IMR-90 (cell line): ENCODE measurements around the gene NCKAP5L. TPM values are rescaled to one million over a fixed set of nuclear protein-coding genes. Genes with fewer than 3 reads are reported as not detected.

ENCODE experiments used
- ATAC-seq: fragments of 200-7000 bp; cut with Tn5 transposase; 2 replicates; pipeline ENCODE4 v1.9.1; 2020; ENCODE audit warnings: low read depth, mild to moderate bottlenecking, moderate library complexity
- BruUV-seq: library from RNA; stranded (reverse); fragments of 400-500 nt; replicated peaks from 2 replicates; lab custom pipeline; 2021; lab: Mats Ljungman, UMichigan
- CTCF ChIA-PET: fragments of 300-600 bp; formaldehyde crosslinking; extraction: SDS; loops from one replicate; lab custom pipeline; 2021; ENCODE audit warnings: antibody characterized with exemption; lab: Yijun Ruan, JAX
- POLR2A ChIA-PET: fragments of 300-600 bp; sonication (Branson Sonifier 250); formaldehyde crosslinking; loops from one replicate; lab custom pipeline; 2022; ENCODE audit warnings: antibody characterized with exemption; ENCODE audit not compliant: unreplicated experiment; lab: Charles Lee
- DNase-seq: peaks from one replicate; pipeline ENCODE4 v3.0.0; 2013
- H2AFZ ChIP-seq: replicated peaks from 2 replicates; pipeline ENCODE3; 2013; ENCODE audit warnings: low read length, mild to moderate bottlenecking; ENCODE audit not compliant: poor library complexity
- H2AK5ac ChIP-seq: 2 replicates; pipeline ENCODE4 v1.6.1; 2013; ENCODE audit warnings: low read depth, low read length, inconsistent platforms
- H2AK9ac ChIP-seq: replicated peaks from 2 replicates; pipeline ENCODE3; 2013; ENCODE audit warnings: mild to moderate bottlenecking, low read depth, low read length, moderate library complexity; ENCODE audit not compliant: poor library complexity
- H2BK120ac ChIP-seq: 2 replicates; pipeline ENCODE4 v1.6.1; 2013; ENCODE audit warnings: low read depth, low read length, inconsistent platforms
- H2BK15ac ChIP-seq: 3 replicates; pipeline ENCODE4 v1.6.1; 2013; ENCODE audit warnings: low read depth, low read length, inconsistent platforms
- H2BK20ac ChIP-seq: 2 replicates; pipeline ENCODE4 v1.6.1; 2013; ENCODE audit warnings: low read depth, mild to moderate bottlenecking, inconsistent platforms, low read length, moderate library complexity
- H2BK5ac ChIP-seq: 2 replicates; pipeline ENCODE4 v1.6.1; 2013; ENCODE audit warnings: mild to moderate bottlenecking, low read depth, low read length, inconsistent platforms; ENCODE audit not compliant: poor library complexity, severe bottlenecking
- H3K14ac ChIP-seq: replicated peaks from 2 replicates; pipeline ENCODE4 v1.6.1; 2013; ENCODE audit warnings: low read depth, low read length, inconsistent platforms
- H3K18ac ChIP-seq: 2 replicates; pipeline ENCODE4 v1.6.1; 2013; ENCODE audit warnings: low read depth, low read length, control low read depth
- H3K23ac ChIP-seq: 2 replicates; pipeline ENCODE4 v1.6.1; 2013; ENCODE audit warnings: low read depth, low read length, inconsistent platforms
- H3K27ac ChIP-seq: 2 replicates; pipeline ENCODE4 v1.5.1; 2013; ENCODE audit warnings: mild to moderate bottlenecking, control low read depth, low read length; ENCODE audit not compliant: insufficient read depth
- H3K27me3 ChIP-seq: 2 replicates; pipeline ENCODE4 v1.6.1; 2013; ENCODE audit warnings: low read length; ENCODE audit not compliant: control insufficient read depth, insufficient read depth
- H3K36me3 ChIP-seq: 2 replicates; pipeline ENCODE4 v1.6.1; 2013; ENCODE audit warnings: low read length, mixed read lengths; ENCODE audit not compliant: control insufficient read depth, insufficient read depth
- H3K4ac ChIP-seq: 2 replicates; pipeline ENCODE4 v1.6.1; 2013; ENCODE audit warnings: low read depth, low read length, inconsistent platforms
- H3K4me1 ChIP-seq: 2 replicates; pipeline ENCODE4 v1.6.1; 2013; ENCODE audit warnings: low read length, mixed read lengths; ENCODE audit not compliant: control insufficient read depth, insufficient read depth
- H3K4me2 ChIP-seq: 2 replicates; pipeline ENCODE4 v1.6.1; 2013; ENCODE audit warnings: low read depth, mild to moderate bottlenecking, control low read depth, low read length, moderate library complexity
- H3K4me3 ChIP-seq: 2 replicates; pipeline ENCODE4 v1.5.1; 2013; ENCODE audit warnings: low read depth, mild to moderate bottlenecking, control low read depth, low read length, moderate library complexity; ENCODE audit not compliant: insufficient read depth
- H3K56ac ChIP-seq: 2 replicates; pipeline ENCODE4 v1.6.1; 2013; ENCODE audit warnings: low read length, inconsistent platforms; ENCODE audit not compliant: insufficient read depth; ENCODE audit errors: extremely low read depth
- H3K79me1 ChIP-seq, 2 experiments: 2 replicates each; pipeline ENCODE4 v1.6.1; 2013; ENCODE audit warnings: low read length in 2 of 2, inconsistent platforms in 1 of 2, low read depth in 1 of 2
- H3K9ac ChIP-seq: 2 replicates; pipeline ENCODE4 v1.6.1; 2013; ENCODE audit warnings: low read depth, low read length, control low read depth
- H3K9me1 ChIP-seq: 2 replicates; pipeline ENCODE4 v1.6.1; 2013; ENCODE audit warnings: low read length, inconsistent platforms; ENCODE audit not compliant: insufficient read depth
- H3K9me3 ChIP-seq: 2 replicates; pipeline ENCODE4 v1.6.1; 2013; ENCODE audit warnings: low read length; ENCODE audit not compliant: control insufficient read depth, insufficient read depth
- H4K20me1 ChIP-seq: 2 replicates; pipeline ENCODE4 v1.6.1; 2013; ENCODE audit warnings: low read length, inconsistent platforms; ENCODE audit not compliant: insufficient read depth
- H4K5ac ChIP-seq: 2 replicates; pipeline ENCODE4 v1.6.1; 2013; ENCODE audit warnings: mild to moderate bottlenecking, low read depth, low read length, control low read depth
- H4K8ac ChIP-seq, 2 experiments: 2 replicates each; pipeline ENCODE4 v1.6.1; 2013; ENCODE audit warnings: low read depth in 2 of 2, low read length in 2 of 2, control low read depth in 1 of 2, inconsistent platforms in 1 of 2
- H4K91ac ChIP-seq: 2 replicates; pipeline ENCODE4 v1.6.1; 2013; ENCODE audit warnings: low read depth, low read length, inconsistent platforms; ENCODE audit not compliant: insufficient read depth
- CEBPB ChIP-seq: IDR thresholded peaks from 2 replicates; pipeline ENCODE4 v1.6.1; 2012; ENCODE audit warnings: low read depth, low read length, improper control_type of control experiment
- CHD1 ChIP-seq: IDR thresholded peaks from 2 replicates; pipeline ENCODE4 v1.6.1; 2012; ENCODE audit warnings: low read depth, low read length, improper control_type of control experiment
- ELK1 ChIP-seq: fragments of 150-350 bp; IDR thresholded peaks from 2 replicates; pipeline ENCODE4 v1.6.1; 2016; ENCODE audit warnings: low read depth, mild to moderate bottlenecking, low read length, moderate library complexity, borderline replicate concordance
- MAFK ChIP-seq: IDR thresholded peaks from 2 replicates; pipeline ENCODE4 v1.6.1; 2012; ENCODE audit warnings: low read depth, low read length, improper control_type of control experiment
- RCOR1 ChIP-seq: IDR thresholded peaks from 2 replicates; pipeline ENCODE4 v1.6.1; 2012; ENCODE audit warnings: mild to moderate bottlenecking, low read length, improper control_type of control experiment; ENCODE audit not compliant: insufficient replicate concordance
- WGBS, 2 experiments: methylation state at CpG; one replicate each; pipeline versions ENCODE4 v1.1.5 to v1.1.7; 2013; ENCODE audit warnings: missing lambda C conversion rate in 2 of 2; ENCODE audit not compliant: insufficient read length in 1 of 2; ENCODE audit errors: extremely low coverage in 2 of 2; 5-methylcytosine and 5-hydroxymethylcytosine counted together
- dilution Hi-C: fragments of 300-500 bp; cut with HindIII; formaldehyde crosslinking; loops from one replicate; pipeline ENCODE4 v1.14.3; 2018; ENCODE audit warnings: low sequenced_read_pairs; ENCODE audit not compliant: unreplicated experiment
- in situ Hi-C: fragments of 300-500 bp; cut with MboI; formaldehyde crosslinking; loops from 3 replicates; pipeline ENCODE4 v1.14.3; 2019; ENCODE audit warnings: low sequenced_read_pairs, inconsistent platforms, mixed read lengths
- intact Hi-C: fragments of 100-400 bp; cut with micrococcal nuclease; formaldehyde crosslinking; loops from 2 replicates; pipeline ENCODE4 v1.10.0; 2022
- polyA plus RNA-seq, 3 experiments: library from polyadenylated mRNA; depleted of rRNA; stranded (reverse); fragments of >200 nt; gene quantifications; 2 replicates each; pipeline ENCODE4 v1.2.3, GENCODE V29; 2012; ENCODE audit warnings: low replicate concordance in 1 of 3
- total RNA-seq: library from RNA; depleted of rRNA; stranded (reverse); fragments of >200 nt; gene quantifications from 2 replicates; pipeline ENCODE4 v1.2.3, GENCODE V29; 2012
- TF ChIP-seq, protein P1 (sequence below): conservative IDR thresholded peaks from 2 replicates; pipeline ENCODE4 v1.5.1; 2012; ENCODE audit warnings: mild to moderate bottlenecking, low read depth, low read length, improper control_type of control experiment

NCKAP5L gene
- total and polyA plus RNA-seq, 2 of the 4 experiments (the other 2 are of a cell fraction): 6.1 to 14.4 TPM

DNA sequence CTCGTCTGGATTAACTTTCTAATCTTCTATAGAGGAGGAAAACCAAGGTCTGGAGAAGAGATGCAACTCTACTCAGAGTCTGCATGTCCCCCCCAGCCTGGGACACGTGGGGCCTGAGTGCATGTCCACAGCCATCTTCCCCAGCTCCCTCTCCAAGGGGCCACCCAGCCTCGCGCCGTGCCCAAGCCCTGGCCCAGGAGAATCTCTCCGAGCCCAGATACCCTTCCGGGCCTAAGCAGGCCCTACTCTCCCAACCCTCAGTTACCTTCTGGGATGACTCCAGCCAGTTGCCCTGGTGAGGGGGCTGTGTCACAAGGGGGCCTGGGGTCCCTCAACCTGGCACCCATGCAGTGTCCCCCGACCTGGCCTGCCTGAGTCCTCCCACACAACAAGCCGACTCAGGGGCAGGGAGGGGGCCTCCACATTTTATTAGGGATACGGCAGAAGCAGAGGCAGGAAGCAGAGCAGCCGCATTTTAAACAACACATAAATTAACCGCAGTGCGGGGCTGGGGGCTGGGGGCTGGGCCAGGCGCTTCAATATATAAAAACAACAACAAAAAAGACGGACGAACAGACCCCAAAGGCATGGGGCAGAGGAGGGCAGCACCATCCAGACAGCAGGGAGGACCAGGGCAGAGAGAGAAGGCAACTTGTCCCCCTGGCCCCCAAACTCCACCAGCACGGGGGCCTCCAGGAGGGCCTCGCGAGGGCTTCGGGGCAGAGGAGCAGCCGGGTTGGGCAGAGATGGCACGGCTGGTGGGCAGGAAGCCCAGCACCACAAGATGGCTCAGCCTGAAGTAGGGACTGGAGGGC, 37.3 kb downstream of the NCKAP5L start:
- in situ Hi-C loops (no loop called here), dilution Hi-C loops (no loop called here), intact Hi-C loops (no loop called here)
- Histone ChIP-seq H3K27ac (no peak overlapping the region), H2AK5ac (no peak overlapping the region), H2AK9ac (no peak overlapping the region), H3K4ac (no peak overlapping the region), H3K9me1 (no peaks in the 10 kb centered on the region), H3K27me3 (no peaks in the 10 kb centered on the region), H3K23ac (no peak overlapping the region), H2BK120ac (no peak overlapping the region), H3K9me3 (no peaks in the 10 kb centered on the region), H3K14ac (no peak overlapping the region), H3K4me2 (no peak overlapping the region), H3K4me1 (no peaks in the 10 kb centered on the region), H3K9ac (no peak overlapping the region), H2BK15ac (no peak overlapping the region), H4K5ac (no peak overlapping the region), H2AFZ (no peak overlapping the region), H2BK5ac (no peak overlapping the region), H4K20me1 (no peaks in the 10 kb centered on the region), H4K91ac (no peak overlapping the region), H3K18ac (no peak overlapping the region), H3K36me3 (peaks cover 47% of the 10 kb centered on the region; the same call in 1 of the 2 replicates), H3K4me3 (no peak overlapping the region), H4K8ac (no peak overlapping the region), H3K56ac (no peak overlapping the region), H3K79me1 (no peaks in the 10 kb centered on the region), H2BK20ac (no peak overlapping the region)
- no CpG with 5 or more reads among the region's 22 CpGs for WGBS, 2 experiments
- no peak for ATAC-seq
- no peak for DNase-seq
- TF ChIP-seq MAFK (no peak), ELK1 (no peak), RCOR1 (no peak), CEBPB (no peak), CHD1 (no peak)
- TF ChIP-seq, protein P1, sequence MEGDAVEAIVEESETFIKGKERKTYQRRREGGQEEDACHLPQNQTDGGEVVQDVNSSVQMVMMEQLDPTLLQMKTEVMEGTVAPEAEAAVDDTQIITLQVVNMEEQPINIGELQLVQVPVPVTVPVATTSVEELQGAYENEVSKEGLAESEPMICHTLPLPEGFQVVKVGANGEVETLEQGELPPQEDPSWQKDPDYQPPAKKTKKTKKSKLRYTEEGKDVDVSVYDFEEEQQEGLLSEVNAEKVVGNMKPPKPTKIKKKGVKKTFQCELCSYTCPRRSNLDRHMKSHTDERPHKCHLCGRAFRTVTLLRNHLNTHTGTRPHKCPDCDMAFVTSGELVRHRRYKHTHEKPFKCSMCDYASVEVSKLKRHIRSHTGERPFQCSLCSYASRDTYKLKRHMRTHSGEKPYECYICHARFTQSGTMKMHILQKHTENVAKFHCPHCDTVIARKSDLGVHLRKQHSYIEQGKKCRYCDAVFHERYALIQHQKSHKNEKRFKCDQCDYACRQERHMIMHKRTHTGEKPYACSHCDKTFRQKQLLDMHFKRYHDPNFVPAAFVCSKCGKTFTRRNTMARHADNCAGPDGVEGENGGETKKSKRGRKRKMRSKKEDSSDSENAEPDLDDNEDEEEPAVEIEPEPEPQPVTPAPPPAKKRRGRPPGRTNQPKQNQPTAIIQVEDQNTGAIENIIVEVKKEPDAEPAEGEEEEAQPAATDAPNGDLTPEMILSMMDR: no peak
- CTCF ChIA-PET: no interaction called here
- POLR2A ChIA-PET: no interaction called here
- TSS peak; percentile 14 for BruUV-seq
